Astrocyte (in vitro differentiated cells and primary cell): Measurements from ENCODE around the gene VSIG8. TPM values are rescaled to one million over a fixed set of nuclear protein-coding genes. Genes with fewer than 3 reads are reported as not detected.
"Not testable (repeated sequence)": the region's sequence is repeated elsewhere in the genome, so short reads cannot be mapped to it uniquely, and the experiment has no call there.

ENCODE experiments used
- DNase-seq: peaks from one replicate; pipeline ENCODE4 v3.0.0-alpha.2; 2010; ENCODE audit warnings: low read depth
- FAIRE-seq: peaks from 2 replicates; lab custom pipeline; 2011; peaks lifted over from hg19 to GRCh38; lab: Jason Lieb, UNC
- H2AFZ ChIP-seq: 2 replicates; pipeline ENCODE4 v1.6.0; 2012; ENCODE audit warnings: low read depth, low read length, inconsistent platforms
- H3K27ac ChIP-seq: 2 replicates; pipeline ENCODE4 v1.5.1; 2011; ENCODE audit warnings: low read depth, low read length, inconsistent platforms
- H3K27me3 ChIP-seq: 2 replicates; pipeline ENCODE4 v1.6.0; 2011; ENCODE audit warnings: low read length, inconsistent platforms; ENCODE audit not compliant: insufficient read depth
- H3K36me3 ChIP-seq: 2 replicates; pipeline ENCODE4 v1.5.1; 2011; ENCODE audit warnings: low read length, inconsistent platforms; ENCODE audit not compliant: insufficient read depth
- H3K4me1 ChIP-seq: 2 replicates; pipeline ENCODE4 v1.5.1; 2011; ENCODE audit warnings: low read length, inconsistent platforms; ENCODE audit not compliant: insufficient read depth
- H3K4me2 ChIP-seq: 2 replicates; pipeline ENCODE4 v1.6.0; 2012; ENCODE audit warnings: low read length, inconsistent platforms
- H3K4me3 ChIP-seq: 2 replicates; pipeline ENCODE4 v1.5.1; 2011; ENCODE audit warnings: low read depth, mild to moderate bottlenecking, low read length, inconsistent platforms; ENCODE audit not compliant: insufficient read depth
- H3K79me2 ChIP-seq: 2 replicates; pipeline ENCODE4 v1.6.0; 2012; ENCODE audit warnings: mild to moderate bottlenecking, low read length, inconsistent platforms; ENCODE audit not compliant: insufficient read depth
- H3K9ac ChIP-seq: 2 replicates; pipeline ENCODE4 v1.6.0; 2012; ENCODE audit warnings: mild to moderate bottlenecking, low read length, inconsistent platforms
- H3K9me3 ChIP-seq: 2 replicates; pipeline ENCODE4 v1.5.1; 2012; ENCODE audit warnings: low read depth, mild to moderate bottlenecking, low read length, inconsistent platforms; ENCODE audit not compliant: insufficient read depth
- H4K20me1 ChIP-seq: 2 replicates; pipeline ENCODE4 v1.6.0; 2012; ENCODE audit warnings: low read length, inconsistent platforms; ENCODE audit not compliant: insufficient read depth
- H3K27ac Mint-ChIP-seq: one replicate; pipeline ENCODE4 v1.8.0; 2021; ENCODE audit warnings: mild to moderate bottlenecking, mixed read lengths; ENCODE audit not compliant: unreplicated experiment
- H3K27me3 Mint-ChIP-seq: one replicate; pipeline ENCODE4 v1.8.0; 2021; ENCODE audit warnings: low read depth, mixed read lengths; ENCODE audit not compliant: unreplicated experiment
- H3K36me3 Mint-ChIP-seq: one replicate; pipeline ENCODE4 v1.8.0; 2021; ENCODE audit warnings: low read depth, mixed read lengths; ENCODE audit not compliant: unreplicated experiment
- H3K4me1 Mint-ChIP-seq: one replicate; pipeline ENCODE4 v1.8.0; 2021; ENCODE audit warnings: low read depth, mixed read lengths; ENCODE audit not compliant: unreplicated experiment
- H3K4me3 Mint-ChIP-seq: one replicate; pipeline ENCODE4 v1.8.0; 2021; ENCODE audit warnings: mild to moderate bottlenecking, moderate library complexity, mixed read lengths; ENCODE audit not compliant: unreplicated experiment
- H3K9me3 Mint-ChIP-seq: one replicate; pipeline ENCODE4 v1.8.0; 2021; ENCODE audit warnings: mild to moderate bottlenecking, mixed read lengths; ENCODE audit not compliant: unreplicated experiment
- CTCF ChIP-seq: IDR thresholded peaks from 2 replicates; pipeline ENCODE4 v1.5.1; 2011; ENCODE audit warnings: low read depth, mild to moderate bottlenecking, inconsistent platforms, low read length, moderate library complexity; ENCODE audit not compliant: insufficient read depth
- EZH2 ChIP-seq: IDR thresholded peaks from 2 replicates; pipeline ENCODE4 v1.6.1; 2012; ENCODE audit warnings: mild to moderate bottlenecking, low read length, inconsistent platforms; ENCODE audit not compliant: insufficient read depth
- total RNA-seq: library from RNA; stranded (reverse); gene quantifications from 2 replicates; pipeline ENCODE4 v1.2.1, GENCODE V29; 2021

The VSIG8 gene
- total RNA-seq, 1 donor from 2014 or later, result not detected

- peaks cover 9% of the 10 kb centered on the region for H3K9me3 Mint-ChIP-seq
- FAIRE-seq, result no peak
- H3K36me3 Mint-ChIP-seq, result no peaks in the 10 kb centered on the region
Observed at GRCh38 chr1:159902541-159902940, 40.1 kb upstream of the VSIG8 start.

GRCh38 chr1:159900755-159901360 lies 38.4 kb upstream of the VSIG8 start:
- TF ChIP-seq CTCF (no peak), EZH2 (no peak)
- Histone ChIP-seq H3K4me1 (peaks cover 11% of the 10 kb centered on the region), H3K4me2 (no peak overlapping the region), H3K27me3 (no peaks in the 10 kb centered on the region), H3K4me3 (no peak overlapping the region), H3K9me3 (no peaks in the 10 kb centered on the region), H3K79me2 (no peaks in the 10 kb centered on the region), H3K27ac (no peak overlapping the region), H2AFZ (no peak overlapping the region), H3K9ac (no peak overlapping the region), H4K20me1 (no peaks in the 10 kb centered on the region), H3K36me3 (no peaks in the 10 kb centered on the region)
- H3K9me3 Mint-ChIP-seq, result peaks cover 9% of the 10 kb centered on the region
- FAIRE-seq, result no peak
- H3K4me3 Mint-ChIP-seq, result no peak overlapping the region
- no peak for DNase-seq
- peaks cover 7% of the 10 kb centered on the region for H3K27me3 Mint-ChIP-seq
- H3K36me3 Mint-ChIP-seq, result no peaks in the 10 kb centered on the region
- no peak overlapping the region for H3K27ac Mint-ChIP-seq
- H3K4me1 Mint-ChIP-seq, result peaks cover 18% of the 10 kb centered on the region

More at GRCh38 chr1:159902541-159902940, 40.1 kb upstream of the VSIG8 start:
- Mint-ChIP-seq H3K27ac (no peak overlapping the region), H3K4me3 (no peak overlapping the region), H3K27me3 (peaks cover 4% of the 10 kb centered on the region), H3K4me1 (peaks cover 9% of the 10 kb centered on the region)
- Histone ChIP-seq H3K36me3 (no peaks in the 10 kb centered on the region), H3K4me3 (no peak overlapping the region), H3K27me3 (no peaks in the 10 kb centered on the region), H2AFZ (no peak overlapping the region), H3K79me2 (no peaks in the 10 kb centered on the region), H3K4me1 (peaks cover 4% of the 10 kb centered on the region), H3K4me2 (no peak overlapping the region), H3K27ac (no peak overlapping the region), H3K9ac (no peak overlapping the region), H4K20me1 (no peaks in the 10 kb centered on the region), H3K9me3 (no peaks in the 10 kb centered on the region)
- DNase-seq, result no peak
- TF ChIP-seq EZH2 (no peak), CTCF (no peak)

- peaks cover 11% of the 10 kb centered on the region for H3K4me1 ChIP-seq
- H3K9me3 ChIP-seq, result no peaks in the 10 kb centered on the region
- no peaks in the 10 kb centered on the region for H3K36me3 ChIP-seq
- Mint-ChIP-seq H3K9me3 (peaks cover 9% of the 10 kb centered on the region), H3K36me3 (no peaks in the 10 kb centered on the region), H3K27ac (peak within 1 kb of the TSS; percentile 73), H3K4me3 (no peak within 1 kb of the TSS), H3K27me3 (peaks cover 9% of the 10 kb centered on the region), H3K4me1 (peaks cover 18% of the 10 kb centered on the region)
- H2AFZ ChIP-seq, result no peak within 1 kb of the TSS
- H3K27me3 ChIP-seq, result no peaks in the 10 kb centered on the region
- TF ChIP-seq EZH2 (no peak), CTCF (no peak)
- peak within 1 kb of the TSS; percentile 61 for H3K9ac ChIP-seq
- H3K79me2 ChIP-seq, result no peaks in the 10 kb centered on the region
- H3K4me2 ChIP-seq, result peak within 1 kb of the TSS; percentile 78
- peak; percentile 60 for DNase-seq
- FAIRE-seq, result no peak
- no peaks in the 10 kb centered on the region for H4K20me1 ChIP-seq
- no peak within 1 kb of the TSS for H3K4me3 ChIP-seq
- no peak within 1 kb of the TSS for H3K27ac ChIP-seq
Observed at GRCh38 chr1:159900086-159900680, 37.7 kb upstream of the VSIG8 start, which contains the start of gene CFAP45. CFAP45 (minus strand) TSS chr1:159900165; CDS start chr1:159900098, 67 bp downstream.

- H3K79me2 ChIP-seq, H3K9me3 ChIP-seq, H3K4me3 ChIP-seq, H3K27ac ChIP-seq, FAIRE-seq, H3K36me3 ChIP-seq, H3K27me3 ChIP-seq, H3K4me3 Mint-ChIP-seq, H3K36me3 Mint-ChIP-seq, DNase-seq, H4K20me1 ChIP-seq, H2AFZ ChIP-seq, H3K9me3 Mint-ChIP-seq: not testable (repeated sequence)
- peak overlapping the region; percentile 61 for H3K9ac ChIP-seq
- peak overlapping the region; percentile 73 for H3K27ac Mint-ChIP-seq
- H3K27me3 Mint-ChIP-seq, result peaks cover 12% of the 10 kb centered on the region
- peak overlapping the region; percentile 78 for H3K4me2 ChIP-seq
- peaks cover 11% of the 10 kb centered on the region for H3K4me1 ChIP-seq
- peaks cover 18% of the 10 kb centered on the region for H3K4me1 Mint-ChIP-seq
Observed at GRCh38 chr1:159899634-159900033, 37.2 kb upstream of the VSIG8 start.
